ENCODE measurements around the gene RAB43. TPM values are rescaled to one million over a fixed set of nuclear protein-coding genes. Genes with fewer than 3 reads are reported as not detected.
"Not testable (repeated sequence)": the region's sequence is repeated elsewhere in the genome, so short reads cannot be mapped to it uniquely, and the experiment has no call there.

The RAB43 gene
- total RNA-seq, 1 donor from 2014 or later: 34.5 TPM

DNA sequence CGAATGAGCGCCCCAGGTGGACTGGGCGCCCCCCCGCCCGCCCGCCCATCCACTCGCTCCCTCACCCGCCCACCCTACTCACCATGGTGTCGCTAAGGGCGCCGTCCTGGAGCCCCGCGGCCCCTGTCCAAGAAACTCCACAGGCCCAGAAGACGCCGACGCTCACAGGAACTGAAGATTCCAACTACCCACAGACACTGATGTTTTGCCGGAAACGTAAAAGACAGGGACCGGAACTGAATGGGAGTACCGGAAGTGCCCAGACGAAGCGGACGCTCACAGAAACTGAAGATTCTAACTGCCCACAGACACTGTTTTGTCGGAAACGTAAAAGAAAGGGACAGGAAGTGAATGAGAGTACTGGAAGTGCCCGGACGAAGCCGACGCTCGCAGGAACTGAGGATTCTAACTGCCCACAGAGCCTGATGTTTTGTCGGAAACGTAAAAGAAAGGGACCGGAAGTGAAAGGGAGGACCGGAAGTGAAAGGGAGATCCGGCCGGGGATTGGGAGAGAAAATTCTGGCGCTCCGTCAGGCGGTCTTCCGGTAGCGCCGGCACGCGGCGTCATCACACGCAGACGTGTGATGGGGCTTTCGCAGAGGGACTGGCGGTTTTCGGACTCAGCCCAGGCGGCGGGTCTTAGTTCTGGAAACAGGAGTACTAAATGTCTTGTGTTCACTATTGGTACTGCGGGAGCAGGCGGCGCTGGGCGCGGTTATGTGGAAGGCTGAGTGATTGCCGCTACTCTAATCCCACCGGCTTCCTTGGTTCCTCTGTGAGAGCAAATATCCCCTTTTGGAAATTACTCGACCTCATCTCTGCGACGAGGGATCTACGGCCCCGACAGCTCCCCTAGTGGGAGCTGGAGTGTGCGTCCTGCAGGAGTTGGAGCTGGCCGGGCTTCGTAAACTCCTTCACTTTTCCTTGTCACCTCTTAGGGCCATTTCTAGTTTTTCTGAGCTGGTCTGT is 39.6 kb upstream of the RAB43 start, which contains the start of gene ISY1:
Gene ISY1 (minus strand): TSS at position 173 of the 969 bp plus-strand sequence. CDS start 88 bp downstream, at position 85.
- H3K27ac ChIP-seq (ENCODE audit: low read depth, low read length): peak within 1 kb of the TSS; percentile 100
- TF ChIP-seq EZH2 (IDR thresholded peaks at IDR 0.05; ENCODE audit: insufficient read depth, low read length): no peak
- TF ChIP-seq, protein P1, sequence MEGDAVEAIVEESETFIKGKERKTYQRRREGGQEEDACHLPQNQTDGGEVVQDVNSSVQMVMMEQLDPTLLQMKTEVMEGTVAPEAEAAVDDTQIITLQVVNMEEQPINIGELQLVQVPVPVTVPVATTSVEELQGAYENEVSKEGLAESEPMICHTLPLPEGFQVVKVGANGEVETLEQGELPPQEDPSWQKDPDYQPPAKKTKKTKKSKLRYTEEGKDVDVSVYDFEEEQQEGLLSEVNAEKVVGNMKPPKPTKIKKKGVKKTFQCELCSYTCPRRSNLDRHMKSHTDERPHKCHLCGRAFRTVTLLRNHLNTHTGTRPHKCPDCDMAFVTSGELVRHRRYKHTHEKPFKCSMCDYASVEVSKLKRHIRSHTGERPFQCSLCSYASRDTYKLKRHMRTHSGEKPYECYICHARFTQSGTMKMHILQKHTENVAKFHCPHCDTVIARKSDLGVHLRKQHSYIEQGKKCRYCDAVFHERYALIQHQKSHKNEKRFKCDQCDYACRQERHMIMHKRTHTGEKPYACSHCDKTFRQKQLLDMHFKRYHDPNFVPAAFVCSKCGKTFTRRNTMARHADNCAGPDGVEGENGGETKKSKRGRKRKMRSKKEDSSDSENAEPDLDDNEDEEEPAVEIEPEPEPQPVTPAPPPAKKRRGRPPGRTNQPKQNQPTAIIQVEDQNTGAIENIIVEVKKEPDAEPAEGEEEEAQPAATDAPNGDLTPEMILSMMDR (IDR thresholded peaks at IDR 0.05; ENCODE audit: insufficient read depth, low read depth, low read length): peak; percentile 88
- H3K27me3 ChIP-seq (ENCODE audit: insufficient read depth, low read length): no peaks in the 10 kb centered on the region
- peaks cover 24% of the 10 kb centered on the region for H3K79me2 ChIP-seq (ENCODE audit: insufficient read depth, low read length)
- peaks cover 19% of the 10 kb centered on the region for H3K36me3 ChIP-seq (ENCODE audit: insufficient read depth, low read length)
- peak within 1 kb of the TSS; percentile 99 for H3K4me3 ChIP-seq (ENCODE audit: insufficient read depth, low read depth, low read length)
- peaks cover 4% of the 10 kb centered on the region for H3K36me3 Mint-ChIP-seq (ENCODE audit: low read depth, unreplicated experiment)
- H3K4me1 ChIP-seq (ENCODE audit: insufficient read depth, low read length): peaks cover 16% of the 10 kb centered on the region
- FAIRE-seq: no peak
- peak within 1 kb of the TSS; percentile 98 for H3K4me2 ChIP-seq (ENCODE audit: low read length)
- H3K27ac Mint-ChIP-seq (ENCODE audit: unreplicated experiment): peak within 1 kb of the TSS; percentile 100
- DNase-seq (ENCODE audit: low read depth): peak; percentile 92
- H4K20me1 ChIP-seq (ENCODE audit: insufficient read depth, low read length): peaks cover 6% of the 10 kb centered on the region
- peaks cover 13% of the 10 kb centered on the region for H3K4me1 Mint-ChIP-seq (ENCODE audit: low read depth, unreplicated experiment)
- H2AFZ ChIP-seq (ENCODE audit: low read depth, low read length): peak within 1 kb of the TSS; percentile 98
- H3K9ac ChIP-seq (ENCODE audit: low read length): peak within 1 kb of the TSS; percentile 99
- H3K9me3 Mint-ChIP-seq (ENCODE audit: unreplicated experiment): no peaks in the 10 kb centered on the region
- peak within 1 kb of the TSS; percentile 96 for H3K4me3 Mint-ChIP-seq (ENCODE audit: unreplicated experiment)
- no peaks in the 10 kb centered on the region for H3K9me3 ChIP-seq (ENCODE audit: insufficient read depth, low read depth, low read length)
- no peaks in the 10 kb centered on the region for H3K27me3 Mint-ChIP-seq (ENCODE audit: low read depth, unreplicated experiment)

DNA sequence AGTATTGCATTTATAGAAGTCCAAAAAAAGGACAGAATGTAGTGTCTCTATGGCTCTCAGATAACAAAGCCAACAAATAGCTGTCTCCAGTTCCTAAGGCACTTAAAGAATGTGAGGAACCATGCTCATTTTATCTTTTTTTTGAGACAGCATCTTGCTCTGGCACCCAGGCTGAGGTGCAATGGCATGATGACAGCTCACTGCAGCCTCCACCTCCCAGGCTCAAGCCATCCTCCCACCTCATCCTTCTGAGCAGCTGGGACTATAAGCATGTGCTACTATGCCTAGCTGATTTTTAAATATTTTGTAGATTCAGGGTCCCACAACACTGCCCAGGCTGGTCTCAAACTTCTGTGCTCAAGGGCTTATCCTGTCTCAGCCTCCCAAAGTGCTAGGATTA is 23.2 kb upstream of the RAB43 start:
- H3K4me2 ChIP-seq (ENCODE audit: low read length): no peak overlapping the region
- no peak overlapping the region for H3K9ac ChIP-seq (ENCODE audit: low read length)
- TF ChIP-seq EZH2 (IDR thresholded peaks at IDR 0.05; ENCODE audit: insufficient read depth, low read length): no peak
- TF ChIP-seq, protein P1 (IDR thresholded peaks at IDR 0.05; ENCODE audit: insufficient read depth, low read depth, low read length): no peak
- no peak overlapping the region for H2AFZ ChIP-seq (ENCODE audit: low read depth, low read length)
- H3K36me3 ChIP-seq (ENCODE audit: insufficient read depth, low read length): peaks cover 6% of the 10 kb centered on the region
- H3K9me3 ChIP-seq (ENCODE audit: insufficient read depth, low read depth, low read length): no peaks in the 10 kb centered on the region
- Mint-ChIP-seq H3K4me1 (ENCODE audit: low read depth, unreplicated experiment) (no peaks in the 10 kb centered on the region), H3K27ac (ENCODE audit: unreplicated experiment) (no peak overlapping the region), H3K9me3 (ENCODE audit: unreplicated experiment) (no peaks in the 10 kb centered on the region), H3K36me3 (ENCODE audit: low read depth, unreplicated experiment) (no peaks in the 10 kb centered on the region), H3K27me3 (ENCODE audit: low read depth, unreplicated experiment) (no peaks in the 10 kb centered on the region), H3K4me3 (ENCODE audit: unreplicated experiment) (no peak overlapping the region)
- DNase-seq (ENCODE audit: low read depth): no peak
- H3K27ac ChIP-seq (ENCODE audit: low read depth, low read length): no peak overlapping the region
- no peak for FAIRE-seq
- no peak overlapping the region for H3K4me3 ChIP-seq (ENCODE audit: insufficient read depth, low read depth, low read length)
- H3K79me2 ChIP-seq (ENCODE audit: insufficient read depth, low read length): no peaks in the 10 kb centered on the region
- no peaks in the 10 kb centered on the region for H3K4me1 ChIP-seq (ENCODE audit: insufficient read depth, low read length)
- H4K20me1 ChIP-seq (ENCODE audit: insufficient read depth, low read length): no peaks in the 10 kb centered on the region
- H3K27me3 ChIP-seq (ENCODE audit: insufficient read depth, low read length): no peaks in the 10 kb centered on the region

DNA sequence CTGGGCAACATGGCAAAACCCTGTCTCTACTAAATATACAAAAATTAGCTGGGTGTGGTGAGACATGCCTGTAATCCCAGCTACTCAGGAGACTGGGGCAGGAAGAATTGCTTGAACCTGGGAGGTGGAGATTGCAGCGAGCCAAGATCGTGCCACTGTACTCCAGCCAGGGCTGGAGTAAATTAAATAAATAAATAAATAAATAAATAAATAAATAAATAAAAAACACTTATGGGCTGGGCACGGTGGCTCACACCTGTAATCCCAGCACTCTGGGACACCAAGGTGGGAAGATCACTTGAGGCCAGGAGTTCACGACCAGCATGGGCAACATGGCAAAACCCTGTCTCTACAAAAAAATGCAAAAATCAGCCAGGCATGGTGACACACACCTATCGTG is 19.4 kb upstream of the RAB43 start:
- H3K4me3 ChIP-seq (ENCODE audit: insufficient read depth, low read depth, low read length); H3K9me3 ChIP-seq (ENCODE audit: insufficient read depth, low read depth, low read length); H3K9ac ChIP-seq (ENCODE audit: low read length); H3K27me3 ChIP-seq (ENCODE audit: insufficient read depth, low read length); H3K4me2 ChIP-seq (ENCODE audit: low read length); H3K4me3 Mint-ChIP-seq (ENCODE audit: unreplicated experiment); H3K4me1 Mint-ChIP-seq (ENCODE audit: low read depth, unreplicated experiment); H3K9me3 Mint-ChIP-seq (ENCODE audit: unreplicated experiment); DNase-seq (ENCODE audit: low read depth); H3K27me3 Mint-ChIP-seq (ENCODE audit: low read depth, unreplicated experiment); H2AFZ ChIP-seq (ENCODE audit: low read depth, low read length); H3K36me3 Mint-ChIP-seq (ENCODE audit: low read depth, unreplicated experiment); H3K4me1 ChIP-seq (ENCODE audit: insufficient read depth, low read length); H4K20me1 ChIP-seq (ENCODE audit: insufficient read depth, low read length); H3K79me2 ChIP-seq (ENCODE audit: insufficient read depth, low read length); FAIRE-seq; H3K27ac ChIP-seq (ENCODE audit: low read depth, low read length); H3K27ac Mint-ChIP-seq (ENCODE audit: unreplicated experiment): not testable (repeated sequence)
- H3K36me3 ChIP-seq (ENCODE audit: insufficient read depth, low read length): peaks cover 10% of the 10 kb centered on the region

Data from astrocyte (in vitro differentiated cells and primary cell).